HEK293 (cell line): Measurements from ENCODE around the gene SAMD9.

ENCODE experiments used
- CTCF ChIA-PET: fragments of 350-600 bp; formaldehyde crosslinking; extraction: SDS; loops from one replicate; lab custom pipeline; 2021; ENCODE audit warnings: antibody characterized with exemption; lab: Yijun Ruan, JAX
- POLR2A ChIA-PET: fragments of 300-600 bp; formaldehyde crosslinking; extraction: SDS; loops from one replicate; lab custom pipeline; 2020; ENCODE audit warnings: antibody characterized with exemption, inconsistent platforms; lab: Yijun Ruan, JAX
- H3K27ac ChIP-seq: fragments of 200-500 bp; sonication (Bioruptor generic); 2 replicates; pipeline ENCODE4 v1.5.1; 2014; ENCODE audit warnings: low read depth, low read length, control low read depth, inconsistent platforms; ENCODE audit errors: extremely low read depth
- H3K36me3 ChIP-seq, 2 experiments: fragments of 200-500 bp in 1 of 2; sonication (Bioruptor generic) in 1 of 2; 1 replicate in 1 of 2; 2 replicates in 1 of 2; pipeline ENCODE4 v1.5.1; 2014 to 2017; ENCODE audit warnings: inconsistent platforms in 2 of 2, low read length in 2 of 2; ENCODE audit not compliant: control insufficient read depth in 2 of 2, insufficient read depth in 1 of 2
- H3K4me1 ChIP-seq: fragments of 200-500 bp; sonication (Bioruptor generic); 2 replicates; pipeline ENCODE4 v1.5.1; 2014; ENCODE audit warnings: mild to moderate bottlenecking, low read length, inconsistent platforms; ENCODE audit not compliant: control insufficient read depth, insufficient read depth
- H3K4me3 ChIP-seq: 2 replicates; pipeline ENCODE4 v1.5.1; 2011; ENCODE audit warnings: low read depth, mild to moderate bottlenecking, control low read depth, low read length, moderate library complexity
- H3K9me3 ChIP-seq: fragments of 200-500 bp; sonication (Bioruptor generic); 2 replicates; pipeline ENCODE4 v1.5.1; 2014; ENCODE audit warnings: low read depth, low read length, inconsistent platforms; ENCODE audit not compliant: control insufficient read depth, insufficient read depth
- SP3 ChIP-seq: fragments of 450-650 bp; formaldehyde crosslinking; IDR thresholded peaks from 2 replicates; pipeline ENCODE4 v1.5.1; 2016; ENCODE audit warnings: missing biosample characterization, missing genetic modification characterization
- ZBTB11 ChIP-seq: fragments of 450-650 bp; formaldehyde crosslinking; conservative IDR thresholded peaks from 2 replicates; pipeline ENCODE4 v1.5.1; 2016; ENCODE audit warnings: low read depth, missing biosample characterization, missing genetic modification characterization
- ZBTB17 ChIP-seq: fragments of 450-650 bp; formaldehyde crosslinking; IDR thresholded peaks from 2 replicates; pipeline ENCODE4 v1.5.1; 2016; ENCODE audit warnings: missing biosample characterization, missing genetic modification characterization
- ZBTB20 ChIP-seq: fragments of 450-650 bp; formaldehyde crosslinking; IDR thresholded peaks from 2 replicates; pipeline ENCODE4 v1.5.1; 2016; ENCODE audit warnings: missing biosample characterization, missing genetic modification characterization
- ZNF112 ChIP-seq: fragments of 450-650 bp; formaldehyde crosslinking; IDR thresholded peaks from 2 replicates; pipeline ENCODE4 v1.5.0; 2017; ENCODE audit warnings: missing biosample characterization, missing genetic modification characterization
- ZNF155 ChIP-seq: fragments of 450-650 bp; formaldehyde crosslinking; IDR thresholded peaks from 2 replicates; pipeline ENCODE4 v1.5.1; 2016; ENCODE audit warnings: missing biosample characterization, missing genetic modification characterization
- ZNF544 ChIP-seq: fragments of 450-650 bp; formaldehyde crosslinking; IDR thresholded peaks from 2 replicates; pipeline ENCODE4 v1.5.0; 2017; ENCODE audit warnings: missing biosample characterization, missing genetic modification characterization
- ZNF585B ChIP-seq: fragments of 450-650 bp; formaldehyde crosslinking; IDR thresholded peaks from 2 replicates; pipeline ENCODE4 v1.5.1; 2016; ENCODE audit warnings: missing biosample characterization, missing genetic modification characterization
- ZNF76 ChIP-seq: fragments of 450-650 bp; formaldehyde crosslinking; IDR thresholded peaks from 2 replicates; pipeline ENCODE4; 2016; ENCODE audit warnings: low read depth, missing biosample characterization, missing genetic modification characterization, borderline replicate concordance
- ZNF785 ChIP-seq: fragments of 450-650 bp; formaldehyde crosslinking; IDR thresholded peaks from 2 replicates; pipeline ENCODE4 v1.5.1; 2016; ENCODE audit warnings: missing biosample characterization, missing genetic modification characterization
- ZNF830 ChIP-seq: fragments of 450-650 bp; IDR thresholded peaks from 2 replicates; pipeline ENCODE4 v1.5.0; 2018; ENCODE audit warnings: missing biosample characterization, missing genetic modification characterization, low read depth, mild to moderate bottlenecking, moderate library complexity
- ZNF837 ChIP-seq: fragments of 450-650 bp; formaldehyde crosslinking; IDR thresholded peaks from 2 replicates; pipeline ENCODE4 v1.5.1; 2016; ENCODE audit warnings: missing biosample characterization, missing genetic modification characterization
- TF ChIP-seq, protein P1 (sequence below): fragments of 450-650 bp; formaldehyde crosslinking; IDR thresholded peaks from 2 replicates; pipeline ENCODE4 v1.5.1; 2017; ENCODE audit warnings: missing biosample characterization, missing genetic modification characterization
- TF ChIP-seq, protein P2 (sequence below): fragments of 450-650 bp; IDR thresholded peaks from 2 replicates; pipeline ENCODE4 v1.5.1; 2018; ENCODE audit warnings: missing biosample characterization, mild to moderate bottlenecking, missing genetic modification characterization

The SAMD9 gene

DNA sequence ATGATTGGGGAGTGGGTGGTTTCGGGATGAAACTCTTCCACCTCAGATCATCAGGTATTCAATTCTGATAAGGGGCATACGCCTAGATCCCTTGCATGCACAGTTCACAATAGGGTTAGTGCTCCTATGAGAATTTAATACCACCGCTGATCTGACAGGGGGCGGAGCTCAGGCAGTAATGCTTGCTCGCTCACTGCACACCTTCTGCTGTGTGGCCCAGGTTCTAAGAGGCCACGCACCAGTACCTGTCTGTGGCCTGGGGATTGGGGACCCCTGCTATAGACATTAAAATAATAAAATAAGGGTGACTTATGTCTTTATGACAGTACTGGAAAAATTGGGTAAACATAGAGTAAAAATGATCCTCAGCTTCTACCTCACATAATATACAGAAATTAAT is 66.1 kb downstream of the SAMD9 start:
- Histone ChIP-seq H3K4me3 (no peak overlapping the region), H3K36me3 (no peaks in the 10 kb centered on the region), H3K27ac (no peak overlapping the region), H3K4me1 (no peaks in the 10 kb centered on the region), H3K9me3 (no peaks in the 10 kb centered on the region)
- ChIA-PET POLR2A (no interaction called here), CTCF (interaction anchor here (1.2 kb wide), 1 partner anchor 156 kb away, joined by 3 read pairs; no protein-coding TSS in a partner anchor)
- TF ChIP-seq ZNF76 (tag by site-specific recombination) (no peak), ZBTB17 (tag by site-specific recombination) (no peak), ZNF837 (no peak), ZBTB11 (tag by site-specific recombination) (no peak), ZNF785 (tag by site-specific recombination) (no peak), ZNF585B (no peak), ZBTB20 (tag by site-specific recombination) (no peak), SP3 (no peak), ZNF155 (tag by site-specific recombination) (no peak), ZNF112 (tag by site-specific recombination) (no peak), ZNF544 (tag by site-specific recombination) (no peak), ZNF830 (tag by site-specific recombination) (no peak)
- TF ChIP-seq, protein P1, sequence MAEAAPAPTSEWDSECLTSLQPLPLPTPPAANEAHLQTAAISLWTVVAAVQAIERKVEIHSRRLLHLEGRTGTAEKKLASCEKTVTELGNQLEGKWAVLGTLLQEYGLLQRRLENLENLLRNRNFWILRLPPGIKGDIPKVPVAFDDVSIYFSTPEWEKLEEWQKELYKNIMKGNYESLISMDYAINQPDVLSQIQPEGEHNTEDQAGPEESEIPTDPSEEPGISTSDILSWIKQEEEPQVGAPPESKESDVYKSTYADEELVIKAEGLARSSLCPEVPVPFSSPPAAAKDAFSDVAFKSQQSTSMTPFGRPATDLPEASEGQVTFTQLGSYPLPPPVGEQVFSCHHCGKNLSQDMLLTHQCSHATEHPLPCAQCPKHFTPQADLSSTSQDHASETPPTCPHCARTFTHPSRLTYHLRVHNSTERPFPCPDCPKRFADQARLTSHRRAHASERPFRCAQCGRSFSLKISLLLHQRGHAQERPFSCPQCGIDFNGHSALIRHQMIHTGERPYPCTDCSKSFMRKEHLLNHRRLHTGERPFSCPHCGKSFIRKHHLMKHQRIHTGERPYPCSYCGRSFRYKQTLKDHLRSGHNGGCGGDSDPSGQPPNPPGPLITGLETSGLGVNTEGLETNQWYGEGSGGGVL (tag by site-specific recombination) = no peak
- TF ChIP-seq, protein P2, sequence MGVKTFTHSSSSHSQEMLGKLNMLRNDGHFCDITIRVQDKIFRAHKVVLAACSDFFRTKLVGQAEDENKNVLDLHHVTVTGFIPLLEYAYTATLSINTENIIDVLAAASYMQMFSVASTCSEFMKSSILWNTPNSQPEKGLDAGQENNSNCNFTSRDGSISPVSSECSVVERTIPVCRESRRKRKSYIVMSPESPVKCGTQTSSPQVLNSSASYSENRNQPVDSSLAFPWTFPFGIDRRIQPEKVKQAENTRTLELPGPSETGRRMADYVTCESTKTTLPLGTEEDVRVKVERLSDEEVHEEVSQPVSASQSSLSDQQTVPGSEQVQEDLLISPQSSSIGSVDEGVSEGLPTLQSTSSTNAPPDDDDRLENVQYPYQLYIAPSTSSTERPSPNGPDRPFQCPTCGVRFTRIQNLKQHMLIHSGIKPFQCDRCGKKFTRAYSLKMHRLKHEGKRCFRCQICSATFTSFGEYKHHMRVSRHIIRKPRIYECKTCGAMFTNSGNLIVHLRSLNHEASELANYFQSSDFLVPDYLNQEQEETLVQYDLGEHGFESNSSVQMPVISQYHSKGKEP (tag by site-specific recombination) = no peak
